ENCODE measurements around the gene DOCK2. TPM values are rescaled to one million over a fixed set of nuclear protein-coding genes. Genes with fewer than 3 reads are reported as not detected.

The DOCK2 gene
- total RNA-seq, 1 experiment from 2014 or later: 1.4 TPM

- TF ChIP-seq POLR2AphosphoS5 (IDR thresholded peaks at IDR 0.05; ENCODE audit: low read depth, low read length): no peak
- in situ Hi-C loops (cut with HindIII; ENCODE audit: low pct_unique_long_range_greater_than_20kb, low sequenced_read_pairs): no loop called here
- ChIA-PET POLR2A (no interaction called here), CTCF (no interaction called here)
- no TSS peak for BruUV-seq (replicated peaks)
- ATAC-seq: no peak
- Histone ChIP-seq H3K27ac (ENCODE audit: low read length) (no peak overlapping the region), H3K36me3 (ENCODE audit: control insufficient read depth, insufficient read depth, low read length) (no peaks in the 10 kb centered on the region), H3K27me3 (ENCODE audit: control insufficient read depth, insufficient read depth, low read length) (no peaks in the 10 kb centered on the region), H3K4me1 (ENCODE audit: control insufficient read depth, insufficient read depth, low read length) (no peaks in the 10 kb centered on the region), H3K4me3 (ENCODE audit: low read depth in 2 of 2, low read length in 2 of 2) (no peak overlapping the region), H3K9me3 (ENCODE audit: control insufficient read depth, insufficient read depth, low read depth, low read length) (no peaks in the 10 kb centered on the region)
- intact Hi-C loops (cut with micrococcal nuclease; ENCODE audit: unreplicated experiment): no loop called here
- DNase-seq (ENCODE audit: low read depth, low spot score): no peak
Measured at GRCh38 chr5:169735913-169736312, 98.8 kb downstream of the DOCK2 start.

- TF ChIP-seq TCF7L2 (IDR thresholded peaks at IDR 0.05; ENCODE audit: low read depth, low read length) (no peak), CTCF (IDR thresholded peaks at IDR 0.05) (no peak), POLR2AphosphoS5 (IDR thresholded peaks at IDR 0.05; ENCODE audit: low read depth, low read length) (no peak), SIN3A (IDR thresholded peaks at IDR 0.05; ENCODE audit: borderline replicate concordance, insufficient read depth, low read depth, low read length) (no peak), REST (IDR thresholded peaks at IDR 0.05; ENCODE audit: insufficient read depth in 1 of 2, low read depth in 2 of 2, low read length in 1 of 2) (no peak)
Measured at GRCh38 chr5:169736653-169737052, 99.6 kb downstream of the DOCK2 start.

GRCh38 chr5:169740435-169740834 is 103.4 kb downstream of the DOCK2 start:
- DNase-seq (ENCODE audit: low read depth, low spot score): no peak
- Histone ChIP-seq H3K9me3 (ENCODE audit: control insufficient read depth, insufficient read depth, low read depth, low read length) (no peaks in the 10 kb centered on the region), H3K27me3 (ENCODE audit: control insufficient read depth, insufficient read depth, low read length) (no peaks in the 10 kb centered on the region), H3K4me3 (ENCODE audit: low read depth in 2 of 2, low read length in 2 of 2) (no peak overlapping the region), H3K36me3 (ENCODE audit: control insufficient read depth, insufficient read depth, low read length) (no peaks in the 10 kb centered on the region), H3K27ac (ENCODE audit: low read length) (no peak overlapping the region), H3K4me1 (ENCODE audit: control insufficient read depth, insufficient read depth, low read length) (no peaks in the 10 kb centered on the region)
- no TSS peak for BruUV-seq (replicated peaks)
- intact Hi-C loops (cut with micrococcal nuclease; ENCODE audit: unreplicated experiment) (no loop called here), in situ Hi-C loops (cut with HindIII; ENCODE audit: low pct_unique_long_range_greater_than_20kb, low sequenced_read_pairs) (no loop called here)
- ATAC-seq: no peak
- ChIA-PET POLR2A (interaction anchor here (0.6 to 0.7 kb wide), 2 partner anchors 24 to 1306 kb away, joined by 4 to 9 read pairs; no protein-coding TSS in a partner anchor), CTCF (no interaction called here)
- no peak for TF ChIP-seq SIN3A (IDR thresholded peaks at IDR 0.05; ENCODE audit: borderline replicate concordance, insufficient read depth, low read depth, low read length)
- no peak for TF ChIP-seq POLR2AphosphoS5 (IDR thresholded peaks at IDR 0.05; ENCODE audit: low read depth, low read length)
- no peak for TF ChIP-seq CTCF (IDR thresholded peaks at IDR 0.05)

More at GRCh38 chr5:169736653-169737052, 99.6 kb downstream of the DOCK2 start:
- Histone ChIP-seq H3K4me1 (ENCODE audit: control insufficient read depth, insufficient read depth, low read length) (no peaks in the 10 kb centered on the region), H3K36me3 (ENCODE audit: control insufficient read depth, insufficient read depth, low read length) (no peaks in the 10 kb centered on the region), H3K4me3 (ENCODE audit: low read depth in 2 of 2, low read length in 2 of 2) (no peak overlapping the region), H3K27me3 (ENCODE audit: control insufficient read depth, insufficient read depth, low read length) (no peaks in the 10 kb centered on the region), H3K27ac (ENCODE audit: low read length) (no peak overlapping the region), H3K9me3 (ENCODE audit: control insufficient read depth, insufficient read depth, low read depth, low read length) (no peaks in the 10 kb centered on the region)
- CTCF ChIA-PET: no interaction called here
- in situ Hi-C loops (cut with HindIII; ENCODE audit: low pct_unique_long_range_greater_than_20kb, low sequenced_read_pairs) (no loop called here), intact Hi-C loops (cut with micrococcal nuclease; ENCODE audit: unreplicated experiment) (no loop called here)
- POLR2A ChIA-PET: no interaction called here
- no peak for DNase-seq (ENCODE audit: low read depth, low spot score)
- no TSS peak for BruUV-seq (replicated peaks)
- ATAC-seq: no peak
